ENCODE measurements around the gene MANSC1. TPM values are rescaled to one million over a fixed set of nuclear protein-coding genes. Genes with fewer than 3 reads are reported as not detected.

Gene MANSC1
- total and polyA plus RNA-seq, 9 of the 15 experiments (the other 6 are each of a cell fraction or from before 2014, with no cell fraction given): 0.76 to 8.6 (median 3.1) TPM

DNA sequence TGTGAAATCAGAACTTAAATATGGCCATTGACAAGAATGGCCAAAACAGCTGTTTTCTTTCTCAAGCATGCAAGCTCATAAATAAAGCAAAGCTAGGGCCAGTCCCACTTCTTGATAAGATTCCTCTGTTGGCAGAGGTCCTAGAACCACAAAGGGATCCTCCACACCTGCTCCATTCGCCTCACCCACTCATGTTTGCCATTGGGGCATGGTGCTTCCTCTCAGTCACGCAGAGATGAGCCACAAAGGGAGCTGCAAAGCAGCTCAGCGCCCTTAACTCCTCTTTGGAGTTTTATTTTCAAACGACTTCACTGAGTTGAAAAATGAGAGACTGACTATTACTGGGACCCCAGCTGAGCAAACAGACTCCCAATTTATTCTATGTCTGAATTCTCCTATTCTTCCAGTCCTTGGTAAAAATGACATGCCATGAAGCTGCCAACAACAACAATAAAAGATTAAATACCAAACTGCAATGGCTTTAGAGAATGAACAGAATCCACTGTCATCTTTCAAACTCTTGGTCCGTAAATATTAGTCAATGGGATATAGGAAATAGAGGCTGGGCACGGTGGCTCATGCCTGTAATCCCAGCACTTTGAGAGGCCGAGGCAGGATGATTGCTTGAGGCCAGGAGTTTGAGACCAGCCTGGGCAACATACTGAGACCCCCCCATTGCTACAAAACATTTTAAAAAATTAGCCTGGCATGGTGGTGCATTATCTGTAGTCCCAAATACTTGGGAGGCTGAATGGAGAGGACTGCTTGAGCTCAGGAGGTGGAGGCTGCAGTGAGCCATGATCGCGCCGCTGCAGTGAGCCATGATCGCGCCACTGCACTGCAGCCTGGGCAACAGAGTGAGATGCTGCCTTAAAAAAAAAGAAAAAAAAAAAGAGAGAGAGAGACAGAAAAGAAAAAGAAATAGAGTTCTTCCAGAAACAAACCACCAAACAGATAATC lies 16.4 kb downstream of the MANSC1 start (continued):
- TF ChIP-seq, protein P1, sequence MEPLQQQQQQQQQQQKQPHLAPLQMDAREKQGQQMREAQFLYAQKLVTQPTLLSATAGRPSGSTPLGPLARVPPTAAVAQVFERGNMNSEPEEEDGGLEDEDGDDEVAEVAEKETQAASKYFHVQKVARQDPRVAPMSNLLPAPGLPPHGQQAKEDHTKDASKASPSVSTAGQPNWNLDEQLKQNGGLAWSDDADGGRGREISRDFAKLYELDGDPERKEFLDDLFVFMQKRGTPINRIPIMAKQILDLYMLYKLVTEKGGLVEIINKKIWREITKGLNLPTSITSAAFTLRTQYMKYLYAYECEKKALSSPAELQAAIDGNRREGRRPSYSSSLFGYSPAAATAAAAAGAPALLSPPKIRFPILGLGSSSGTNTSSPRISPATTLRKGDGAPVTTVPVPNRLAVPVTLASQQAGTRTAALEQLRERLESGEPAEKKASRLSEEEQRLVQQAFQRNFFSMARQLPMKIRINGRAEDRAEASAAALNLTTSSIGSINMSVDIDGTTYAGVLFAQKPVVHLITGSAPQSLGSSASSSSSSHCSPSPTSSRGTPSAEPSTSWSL (CRISPR knock-in tag; IDR thresholded peaks at IDR 0.05; ENCODE audit: borderline replicate concordance): no peak
- TF ChIP-seq, protein P2, sequence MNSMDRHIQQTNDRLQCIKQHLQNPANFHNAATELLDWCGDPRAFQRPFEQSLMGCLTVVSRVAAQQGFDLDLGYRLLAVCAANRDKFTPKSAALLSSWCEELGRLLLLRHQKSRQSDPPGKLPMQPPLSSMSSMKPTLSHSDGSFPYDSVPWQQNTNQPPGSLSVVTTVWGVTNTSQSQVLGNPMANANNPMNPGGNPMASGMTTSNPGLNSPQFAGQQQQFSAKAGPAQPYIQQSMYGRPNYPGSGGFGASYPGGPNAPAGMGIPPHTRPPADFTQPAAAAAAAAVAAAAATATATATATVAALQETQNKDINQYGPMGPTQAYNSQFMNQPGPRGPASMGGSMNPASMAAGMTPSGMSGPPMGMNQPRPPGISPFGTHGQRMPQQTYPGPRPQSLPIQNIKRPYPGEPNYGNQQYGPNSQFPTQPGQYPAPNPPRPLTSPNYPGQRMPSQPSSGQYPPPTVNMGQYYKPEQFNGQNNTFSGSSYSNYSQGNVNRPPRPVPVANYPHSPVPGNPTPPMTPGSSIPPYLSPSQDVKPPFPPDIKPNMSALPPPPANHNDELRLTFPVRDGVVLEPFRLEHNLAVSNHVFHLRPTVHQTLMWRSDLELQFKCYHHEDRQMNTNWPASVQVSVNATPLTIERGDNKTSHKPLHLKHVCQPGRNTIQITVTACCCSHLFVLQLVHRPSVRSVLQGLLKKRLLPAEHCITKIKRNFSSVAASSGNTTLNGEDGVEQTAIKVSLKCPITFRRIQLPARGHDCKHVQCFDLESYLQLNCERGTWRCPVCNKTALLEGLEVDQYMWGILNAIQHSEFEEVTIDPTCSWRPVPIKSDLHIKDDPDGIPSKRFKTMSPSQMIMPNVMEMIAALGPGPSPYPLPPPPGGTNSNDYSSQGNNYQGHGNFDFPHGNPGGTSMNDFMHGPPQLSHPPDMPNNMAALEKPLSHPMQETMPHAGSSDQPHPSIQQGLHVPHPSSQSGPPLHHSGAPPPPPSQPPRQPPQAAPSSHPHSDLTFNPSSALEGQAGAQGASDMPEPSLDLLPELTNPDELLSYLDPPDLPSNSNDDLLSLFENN (IDR thresholded peaks at IDR 0.05; ENCODE audit: low read depth in 2 of 2, low read length in 2 of 2): no peak
- TF ChIP-seq, protein P3, sequence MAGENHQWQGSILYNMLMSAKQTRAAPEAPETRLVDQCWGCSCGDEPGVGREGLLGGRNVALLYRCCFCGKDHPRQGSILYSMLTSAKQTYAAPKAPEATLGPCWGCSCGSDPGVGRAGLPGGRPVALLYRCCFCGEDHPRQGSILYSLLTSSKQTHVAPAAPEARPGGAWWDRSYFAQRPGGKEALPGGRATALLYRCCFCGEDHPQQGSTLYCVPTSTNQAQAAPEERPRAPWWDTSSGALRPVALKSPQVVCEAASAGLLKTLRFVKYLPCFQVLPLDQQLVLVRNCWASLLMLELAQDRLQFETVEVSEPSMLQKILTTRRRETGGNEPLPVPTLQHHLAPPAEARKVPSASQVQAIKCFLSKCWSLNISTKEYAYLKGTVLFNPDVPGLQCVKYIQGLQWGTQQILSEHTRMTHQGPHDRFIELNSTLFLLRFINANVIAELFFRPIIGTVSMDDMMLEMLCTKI (IDR thresholded peaks at IDR 0.05; ENCODE audit: partially characterized antibody): no peak
- TF ChIP-seq CHCHD3 (CRISPR knock-in tag; IDR thresholded peaks at IDR 0.05) (no peak), SP2 (IDR thresholded peaks at IDR 0.05; ENCODE audit: extremely low read depth, low read depth, low read length, poor library complexity, severe bottlenecking) (no peak)

All from K562 (cell line).